Neuron (in vitro differentiated cells): ENCODE data around the gene SLC37A1.

Experiments
- H2AFZ ChIP-seq: one replicate; pipeline ENCODE4 v1.6.1; 2013; ENCODE audit warnings: low read depth, mild to moderate bottlenecking, inconsistent platforms, low read length, moderate library complexity
- H3K27me3 ChIP-seq: one replicate; pipeline ENCODE4 v1.6.1; 2013; ENCODE audit warnings: low read length; ENCODE audit not compliant: insufficient read depth
- H3K36me3 ChIP-seq: one replicate; pipeline ENCODE4 v1.6.1; 2013; ENCODE audit warnings: low read length; ENCODE audit not compliant: insufficient read depth
- H3K4me1 ChIP-seq: one replicate; pipeline ENCODE4 v1.6.1; 2013; ENCODE audit warnings: low read length; ENCODE audit not compliant: insufficient read depth
- H3K4me3 ChIP-seq: 2 replicates; pipeline ENCODE4 v1.5.1; 2013; ENCODE audit warnings: mild to moderate bottlenecking, low read length, moderate library complexity
- H3K9me3 ChIP-seq: one replicate; pipeline ENCODE4 v1.6.1; 2013; ENCODE audit warnings: low read length

The SLC37A1 gene

DNA sequence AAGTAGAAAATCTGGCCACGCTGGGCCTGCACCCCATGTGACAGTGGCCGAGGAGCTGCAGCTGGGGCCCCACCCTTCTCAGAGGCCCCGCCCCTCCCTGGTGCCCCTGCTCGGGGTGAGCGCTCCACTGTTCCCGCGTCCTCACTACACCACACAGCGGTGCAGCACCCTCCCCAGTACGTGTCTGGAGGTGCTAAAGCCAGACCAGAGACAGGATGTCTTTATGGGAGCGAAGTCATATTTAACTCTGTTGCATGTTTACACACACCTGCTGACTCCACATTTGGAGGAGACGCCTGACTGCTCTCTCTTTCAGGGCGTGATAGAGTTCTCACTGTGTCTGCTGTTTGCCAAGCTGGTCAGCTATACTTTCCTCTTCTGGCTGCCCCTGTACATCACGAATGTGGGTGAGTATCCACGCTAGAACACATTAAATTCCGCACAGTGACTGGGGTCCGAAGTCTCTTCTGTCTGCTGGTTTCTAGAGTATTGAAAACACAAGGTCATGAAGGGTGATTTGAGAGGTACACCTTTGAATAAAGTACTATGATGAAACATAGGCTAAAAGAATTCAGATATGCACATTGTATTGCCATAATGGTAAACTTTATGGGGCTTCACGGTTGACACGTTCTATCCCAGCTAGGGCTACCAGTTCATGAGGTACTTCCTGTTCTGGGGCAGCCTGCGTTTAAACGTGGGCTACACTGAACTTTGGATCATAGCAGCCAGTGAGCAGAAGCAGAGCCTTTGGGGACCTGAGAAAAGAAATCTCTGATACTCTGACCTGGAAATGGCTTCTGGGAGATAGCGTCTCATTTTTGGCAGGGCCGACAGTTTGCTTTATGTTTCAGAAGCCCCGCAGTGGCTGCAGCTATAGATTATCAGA is 48.4 kb downstream of the SLC37A1 start:
- no peaks in the 10 kb centered on the region for H3K4me1 ChIP-seq
- peaks cover 1% of the 10 kb centered on the region for H3K9me3 ChIP-seq
- no peaks in the 10 kb centered on the region for H3K27me3 ChIP-seq
- no peak overlapping the region for H2AFZ ChIP-seq
- H3K36me3 ChIP-seq = no peaks in the 10 kb centered on the region
- no peak overlapping the region for H3K4me3 ChIP-seq

DNA sequence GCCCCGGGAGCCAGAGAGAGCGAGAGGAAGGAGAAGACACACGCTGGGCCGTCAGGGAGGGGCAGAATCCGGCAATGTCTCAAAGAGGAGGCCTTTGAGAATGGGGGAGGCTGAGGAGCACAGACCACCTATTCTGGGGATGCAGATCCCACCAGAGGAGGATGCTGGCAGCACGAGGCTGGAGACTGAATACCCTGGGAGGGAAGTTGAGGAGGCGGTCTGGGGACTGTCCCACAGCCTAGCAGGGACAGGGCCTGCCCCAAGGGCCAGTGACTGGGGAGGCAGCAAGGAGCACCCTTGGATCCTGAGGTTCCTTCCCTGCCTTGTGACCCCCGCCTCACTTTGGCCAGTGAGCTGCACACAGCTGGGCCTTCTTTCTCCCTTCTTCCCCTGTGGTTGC is 49.2 kb downstream of the SLC37A1 start:
- Histone ChIP-seq H3K4me1 (no peaks in the 10 kb centered on the region), H2AFZ (no peak overlapping the region), H3K36me3 (no peaks in the 10 kb centered on the region), H3K27me3 (no peaks in the 10 kb centered on the region), H3K9me3 (peaks cover 1% of the 10 kb centered on the region), H3K4me3 (no peak overlapping the region)

DNA sequence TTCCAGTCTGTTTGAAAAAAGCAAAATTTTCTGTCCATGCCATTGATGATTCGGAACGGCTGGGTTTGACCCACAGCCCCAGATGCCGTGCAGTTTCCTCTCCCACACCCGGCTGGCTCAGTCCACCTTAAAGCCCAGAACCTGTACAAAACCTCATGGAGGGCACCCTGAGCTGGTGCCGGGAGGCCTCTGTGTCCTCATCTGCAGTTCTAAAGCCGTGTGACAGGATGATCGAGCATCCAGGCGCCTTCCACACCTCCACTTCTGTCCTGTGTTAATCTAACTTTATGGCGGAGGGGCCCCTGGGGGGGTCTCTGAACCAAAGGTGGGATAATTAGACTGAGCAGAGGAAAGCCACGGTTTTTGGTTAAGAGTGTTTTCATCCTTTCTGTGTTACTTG is 49.6 kb downstream of the SLC37A1 start:
- no peak overlapping the region for H3K4me3 ChIP-seq
- H3K9me3 ChIP-seq = peaks cover 1% of the 10 kb centered on the region
- no peak overlapping the region for H2AFZ ChIP-seq
- H3K27me3 ChIP-seq = no peaks in the 10 kb centered on the region
- no peaks in the 10 kb centered on the region for H3K4me1 ChIP-seq
- H3K36me3 ChIP-seq = no peaks in the 10 kb centered on the region

DNA sequence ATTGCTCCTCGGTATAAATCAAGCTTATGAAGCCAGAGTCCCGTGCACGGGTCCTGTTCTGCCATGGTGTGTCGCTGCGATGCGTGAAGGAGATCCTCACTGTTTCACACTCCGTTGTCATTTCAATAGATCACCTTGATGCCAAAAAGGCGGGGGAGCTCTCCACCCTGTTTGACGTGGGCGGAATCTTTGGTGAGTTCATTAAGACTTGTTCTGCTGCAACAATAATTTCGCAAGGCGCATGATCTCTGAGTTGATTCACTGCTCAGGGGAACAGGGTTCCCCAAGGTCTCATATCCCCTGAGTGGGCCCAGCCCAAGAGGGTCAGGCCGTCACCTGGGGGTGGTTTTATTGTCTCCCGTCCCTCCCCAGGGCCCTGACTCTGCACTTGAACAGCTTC is 50.0 kb downstream of the SLC37A1 start:
- Histone ChIP-seq H3K27me3 (no peaks in the 10 kb centered on the region), H2AFZ (no peak overlapping the region), H3K4me3 (no peak overlapping the region), H3K4me1 (no peaks in the 10 kb centered on the region), H3K36me3 (no peaks in the 10 kb centered on the region), H3K9me3 (peaks cover 1% of the 10 kb centered on the region)

DNA sequence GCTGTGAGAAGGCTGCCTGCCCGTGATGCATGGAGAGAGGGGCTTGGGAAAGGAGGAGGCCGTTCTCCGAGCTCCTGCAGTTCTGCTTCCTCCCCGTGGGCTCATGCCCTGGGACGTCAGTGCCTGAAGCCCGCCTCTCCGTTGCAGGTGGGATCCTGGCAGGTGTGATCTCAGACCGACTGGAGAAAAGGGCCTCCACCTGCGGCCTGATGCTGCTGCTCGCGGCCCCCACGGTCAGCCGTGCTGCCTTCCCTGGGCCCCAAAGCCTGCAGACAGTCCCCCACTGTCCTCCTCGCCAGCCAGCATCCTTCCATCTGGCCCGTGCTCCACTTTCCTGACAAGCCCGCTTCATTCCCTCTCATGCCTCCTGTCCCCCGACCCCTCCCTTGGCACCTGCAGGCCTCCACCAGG is 50.9 kb downstream of the SLC37A1 start:
- H3K4me1 ChIP-seq = no peaks in the 10 kb centered on the region
- no peak overlapping the region for H2AFZ ChIP-seq
- H3K4me3 ChIP-seq = no peak overlapping the region
- no peaks in the 10 kb centered on the region for H3K36me3 ChIP-seq
- peaks cover 4% of the 10 kb centered on the region for H3K9me3 ChIP-seq
- no peaks in the 10 kb centered on the region for H3K27me3 ChIP-seq

DNA sequence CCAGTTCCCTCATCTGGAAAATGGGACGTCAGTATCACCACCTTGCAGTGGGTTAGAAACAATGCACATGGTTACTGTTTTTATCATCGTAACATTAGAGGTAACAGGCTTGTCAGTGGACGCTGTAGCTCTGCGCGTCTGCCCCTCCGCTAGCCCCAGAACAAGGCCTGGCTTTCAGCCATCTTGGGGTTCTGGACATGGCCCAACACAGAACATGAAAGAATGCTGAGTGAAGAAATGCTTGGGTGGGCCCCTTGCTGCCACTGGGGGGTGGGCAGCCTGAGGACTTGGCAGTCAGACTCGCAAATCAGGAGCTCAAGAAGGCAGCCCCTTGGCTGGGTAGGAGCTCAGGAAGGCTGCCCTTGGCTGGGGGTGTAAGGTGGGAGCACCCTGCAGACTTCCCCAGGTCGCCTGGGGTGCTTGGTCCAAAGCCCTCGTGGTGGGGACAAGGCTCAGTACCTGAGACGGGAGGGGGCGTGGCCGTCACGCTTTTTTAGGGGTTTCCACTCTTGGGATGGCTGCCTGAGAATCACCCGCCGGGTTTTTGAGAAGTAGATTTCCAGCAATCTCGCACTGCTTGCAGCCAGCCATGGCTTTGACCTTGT is 51.7 kb downstream of the SLC37A1 start:
- H3K4me3 ChIP-seq = no peak overlapping the region
- no peaks in the 10 kb centered on the region for H3K27me3 ChIP-seq
- peaks cover 4% of the 10 kb centered on the region for H3K9me3 ChIP-seq
- H3K36me3 ChIP-seq = no peaks in the 10 kb centered on the region
- no peak overlapping the region for H2AFZ ChIP-seq
- H3K4me1 ChIP-seq = peaks cover under 1% of the 10 kb centered on the region

DNA sequence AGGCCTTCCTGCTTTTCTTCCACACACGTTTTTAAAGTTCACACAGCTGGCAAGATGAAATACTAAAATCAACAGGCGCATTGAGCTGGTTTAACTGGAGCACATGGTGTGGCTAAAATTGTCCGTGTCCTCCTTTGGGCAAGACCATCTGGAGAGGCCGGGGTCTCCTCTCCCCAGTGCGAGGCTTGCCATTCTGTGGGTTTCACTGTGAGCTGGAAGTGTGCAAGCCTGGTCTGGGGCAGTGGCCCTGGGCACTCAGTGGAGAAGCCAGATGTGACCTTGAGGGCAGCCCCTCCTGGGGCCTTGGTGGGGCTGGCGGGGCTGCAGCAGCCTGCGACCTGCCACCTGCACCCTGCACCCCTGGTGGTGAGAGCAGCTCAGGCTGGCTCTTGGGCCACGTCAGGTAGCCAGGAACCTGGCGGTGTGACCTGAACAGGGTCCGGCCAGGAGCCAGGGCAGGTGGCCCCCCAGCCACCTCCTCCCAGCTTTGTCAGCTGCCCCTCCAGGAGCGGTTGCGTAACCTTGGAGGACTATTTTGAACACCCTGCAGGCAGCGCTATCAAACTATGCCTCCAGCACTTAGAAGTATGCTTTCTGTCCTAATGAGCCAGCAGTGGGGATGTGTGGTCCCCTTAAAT is 52.4 kb downstream of the SLC37A1 start:
- H3K36me3 ChIP-seq = no peaks in the 10 kb centered on the region
- peaks cover 4% of the 10 kb centered on the region for H3K9me3 ChIP-seq
- no peaks in the 10 kb centered on the region for H3K27me3 ChIP-seq
- no peak overlapping the region for H3K4me3 ChIP-seq
- peaks cover 8% of the 10 kb centered on the region for H3K4me1 ChIP-seq
- H2AFZ ChIP-seq = no peak overlapping the region

DNA sequence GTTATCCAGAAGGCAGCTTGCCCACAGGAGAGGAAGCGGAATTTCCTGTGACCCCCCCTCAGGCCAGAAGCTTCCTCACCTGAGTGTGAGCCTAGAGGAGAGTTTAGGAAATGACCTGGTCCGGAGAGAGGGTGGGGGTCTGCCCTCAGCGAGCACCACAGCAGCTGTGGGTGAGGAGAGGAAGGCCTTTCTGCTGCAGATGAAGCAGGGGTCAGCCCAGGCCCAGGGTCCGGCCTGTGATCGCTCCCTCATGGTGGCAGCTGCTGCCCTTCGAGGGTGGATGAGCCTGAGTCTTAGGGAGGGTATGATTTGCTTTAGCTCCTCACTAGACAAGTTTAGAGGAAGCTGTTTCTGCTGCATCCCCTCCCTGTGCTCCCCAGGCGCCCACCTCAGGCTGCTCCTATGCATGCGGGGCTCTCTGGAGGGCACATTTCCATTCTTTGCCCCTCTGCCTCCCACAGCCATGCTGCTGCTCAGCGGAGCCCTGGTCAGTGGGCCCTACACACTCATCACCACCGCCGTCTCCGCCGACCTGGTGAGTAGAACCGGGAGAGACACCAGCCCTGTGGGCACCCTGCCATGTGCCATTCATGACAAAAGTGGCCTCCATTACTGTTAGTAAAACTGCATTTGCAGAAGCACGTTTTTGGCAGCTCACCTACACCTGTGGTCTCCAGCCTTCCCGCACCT is 53.0 kb downstream of the SLC37A1 start:
- Histone ChIP-seq H3K27me3 (no peaks in the 10 kb centered on the region), H3K4me1 (peaks cover 13% of the 10 kb centered on the region), H3K4me3 (no peak overlapping the region), H2AFZ (no peak overlapping the region), H3K9me3 (peaks cover 4% of the 10 kb centered on the region), H3K36me3 (no peaks in the 10 kb centered on the region)

DNA sequence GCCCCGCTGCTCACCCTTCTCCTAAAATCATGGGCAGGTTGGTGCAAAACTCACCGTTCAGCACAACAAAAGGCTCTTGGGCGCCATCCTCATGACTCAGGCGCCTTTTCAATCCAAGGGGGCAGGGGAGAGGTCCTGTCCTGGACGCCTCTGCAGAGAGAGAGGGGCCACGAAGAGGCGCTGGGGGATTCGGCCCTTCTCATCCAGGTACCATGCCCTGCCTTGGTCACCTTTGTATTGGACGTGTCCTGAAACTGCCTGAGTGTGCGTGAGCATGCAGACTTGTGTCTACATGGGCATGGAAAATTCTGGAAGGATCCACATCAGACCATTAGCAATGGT is 53.5 kb downstream of the SLC37A1 start:
- Histone ChIP-seq H2AFZ (no peak overlapping the region), H3K27me3 (no peaks in the 10 kb centered on the region), H3K36me3 (no peaks in the 10 kb centered on the region), H3K4me3 (no peak overlapping the region), H3K4me1 (peaks cover 13% of the 10 kb centered on the region), H3K9me3 (peaks cover 4% of the 10 kb centered on the region)

DNA sequence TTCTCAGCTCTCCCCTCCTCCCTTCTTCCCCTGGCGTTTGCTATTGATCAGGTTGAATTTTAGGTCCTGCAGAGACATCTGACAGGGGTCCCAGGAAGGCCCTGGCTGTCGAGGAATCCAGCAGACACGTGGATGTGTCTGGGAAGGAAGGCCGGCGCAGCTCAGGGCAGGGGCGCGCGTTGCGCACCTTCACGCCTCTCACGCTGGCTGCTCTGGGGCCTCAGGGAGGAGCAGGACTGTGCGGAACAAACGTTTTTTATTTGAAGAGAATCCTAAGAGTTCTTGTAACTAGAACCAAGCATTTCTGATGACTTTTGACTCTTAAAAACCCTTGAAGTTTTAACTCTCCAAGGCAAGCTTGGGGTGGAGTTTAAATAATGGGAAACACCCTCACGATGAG is 54.2 kb downstream of the SLC37A1 start:
- Histone ChIP-seq H3K36me3 (no peaks in the 10 kb centered on the region), H3K27me3 (no peaks in the 10 kb centered on the region), H3K4me1 (peaks cover 13% of the 10 kb centered on the region), H3K9me3 (peaks cover 4% of the 10 kb centered on the region), H2AFZ (no peak overlapping the region), H3K4me3 (no peak overlapping the region)

DNA sequence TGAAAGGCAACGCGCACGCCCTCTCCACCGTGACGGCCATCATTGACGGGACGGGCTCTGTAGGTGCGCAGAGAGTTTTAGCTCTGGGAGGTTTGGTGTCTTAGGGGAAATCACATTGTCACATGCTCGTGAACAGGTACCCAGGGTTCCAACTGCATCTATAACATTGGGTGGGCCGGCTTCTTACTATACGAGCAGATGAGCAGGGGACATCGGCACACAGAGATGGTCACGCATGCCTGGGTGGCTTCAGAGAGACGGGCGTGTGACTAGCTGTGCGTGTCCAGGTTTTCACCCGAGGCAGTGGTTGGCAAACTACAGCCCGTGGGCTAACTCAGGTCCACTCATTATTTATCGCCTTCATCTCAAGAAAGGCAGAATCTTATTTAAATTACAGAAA is 54.7 kb downstream of the SLC37A1 start:
- no peak overlapping the region for H2AFZ ChIP-seq
- H3K27me3 ChIP-seq = no peaks in the 10 kb centered on the region
- no peak overlapping the region for H3K4me3 ChIP-seq
- no peaks in the 10 kb centered on the region for H3K36me3 ChIP-seq
- H3K4me1 ChIP-seq = peaks cover 13% of the 10 kb centered on the region
- peaks cover 4% of the 10 kb centered on the region for H3K9me3 ChIP-seq

DNA sequence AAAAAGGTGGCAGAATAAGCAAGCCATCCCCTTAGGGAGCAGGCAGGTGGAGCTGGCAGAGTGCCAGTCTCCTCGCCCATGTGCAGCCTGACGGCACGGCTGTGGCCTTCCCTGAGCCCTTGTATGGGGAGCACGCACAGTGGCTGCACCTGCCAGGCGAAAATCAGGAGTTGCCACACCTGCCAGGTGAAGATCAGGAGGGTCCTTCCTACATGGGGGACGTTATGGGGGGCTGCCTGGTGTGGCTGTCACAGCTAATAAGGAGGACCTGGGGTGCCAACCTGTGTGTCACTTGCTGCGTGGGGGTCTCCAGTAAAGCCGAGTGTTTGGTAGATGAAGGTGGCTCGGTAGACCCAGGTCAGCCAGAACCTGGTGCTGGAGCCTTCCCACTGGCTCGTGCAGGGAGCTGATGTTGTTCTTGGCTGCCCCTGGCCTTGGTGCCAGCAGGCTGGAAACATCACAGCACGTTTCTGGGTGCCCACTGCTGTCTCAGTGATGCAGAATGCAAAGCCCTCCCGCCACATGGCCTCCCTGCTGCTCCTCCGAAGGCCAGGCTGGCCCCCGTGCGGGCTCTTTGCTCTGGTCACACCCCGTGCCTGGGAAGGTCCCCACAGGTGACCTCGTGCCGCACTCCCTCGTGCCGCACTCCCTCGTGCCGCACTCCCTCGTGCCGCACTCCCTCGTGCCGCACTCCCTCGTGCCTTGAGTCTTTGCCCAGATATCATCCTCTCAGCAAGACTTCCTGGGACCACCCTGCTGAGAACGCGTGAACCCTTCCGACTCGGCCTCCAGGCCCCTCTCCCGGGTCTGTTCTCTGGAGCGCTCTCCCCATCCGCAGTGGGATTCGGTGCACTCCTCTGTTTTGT is 55.4 kb downstream of the SLC37A1 start:
- peaks cover 13% of the 10 kb centered on the region for H3K4me1 ChIP-seq
- peaks cover 4% of the 10 kb centered on the region for H3K9me3 ChIP-seq
- H3K4me3 ChIP-seq = no peak overlapping the region
- no peaks in the 10 kb centered on the region for H3K27me3 ChIP-seq
- no peak overlapping the region for H2AFZ ChIP-seq
- no peaks in the 10 kb centered on the region for H3K36me3 ChIP-seq
